GM12878 (cell line): ENCODE measurements around the gene ABCG2. TPM values are rescaled to one million over a fixed set of nuclear protein-coding genes. Genes with fewer than 3 reads are reported as not detected.

ENCODE experiments used
- ATAC-seq: fragments of 200-7000 bp; cut with Tn5 transposase; 3 replicates; pipeline ENCODE4 v1.9.1; 2020; ENCODE audit warnings: mild to moderate bottlenecking, moderate library complexity
- BruUV-seq: library from RNA; stranded (reverse); fragments of 400-500 nt; replicated peaks from 2 replicates; lab custom pipeline; 2021; lab: Mats Ljungman, UMichigan
- CTCF ChIA-PET: fragments of 300-600 bp; sonication (Branson Sonifier 250); formaldehyde crosslinking; extraction: SDS; loops from one replicate; lab custom pipeline; 2021; ENCODE audit warnings: inconsistent platforms; lab: Yijun Ruan, JAX
- POLR2A ChIA-PET: fragments of 350-600 bp; formaldehyde crosslinking; extraction: SDS; loops from one replicate; lab custom pipeline; 2021; ENCODE audit warnings: inconsistent platforms; lab: Charles Lee
- RAD21 ChIA-PET: fragments of 300-600 bp; sonication (Branson Sonifier 250); formaldehyde crosslinking; loops from one replicate; lab custom pipeline; 2023; ENCODE audit warnings: antibody characterized with exemption; ENCODE audit not compliant: unreplicated experiment; lab: Charles Lee
- SMC1A ChIA-PET: fragments of 300-600 bp; sonication (Branson Sonifier 250); formaldehyde crosslinking; loops from one replicate; lab custom pipeline; 2023; ENCODE audit not compliant: unreplicated experiment, uncharacterized antibody; lab: Charles Lee
- DNase-seq: peaks from one replicate; pipeline ENCODE4 v3.0.0-alpha.2; 2011; ENCODE audit warnings: low read depth, low spot score
- FAIRE-seq: peaks from 3 replicates; lab custom pipeline; 2011; peaks lifted over from hg19 to GRCh38; lab: Jason Lieb, UNC
- H2AFZ ChIP-seq: 2 replicates; pipeline ENCODE4 v1.6.0; 2011; ENCODE audit warnings: low read depth, low read length, control low read depth; ENCODE audit not compliant: control insufficient read depth
- H3K27ac ChIP-seq: 2 replicates; pipeline ENCODE4 v1.5.1; 2011; ENCODE audit warnings: control low read depth; ENCODE audit not compliant: control insufficient read depth, insufficient read depth
- H3K27me3 ChIP-seq, 2 experiments: replicated peaks in 1 of 2; 2 replicates each; pipeline versions ENCODE4 v1.6.0 to v1.6.1; 2011; ENCODE audit warnings: low read length in 1 of 2; ENCODE audit not compliant: control insufficient read depth in 2 of 2, insufficient read depth in 2 of 2
- H3K36me3 ChIP-seq, 2 experiments: 2 replicates each; pipeline ENCODE4 v1.5.1; 2011; ENCODE audit warnings: low read length in 1 of 2; ENCODE audit not compliant: control insufficient read depth in 2 of 2, insufficient read depth in 2 of 2
- H3K4me1 ChIP-seq: 2 replicates; pipeline ENCODE4 v1.6.1; 2011; ENCODE audit warnings: mild to moderate bottlenecking, low read length, moderate library complexity, mixed read lengths; ENCODE audit not compliant: control insufficient read depth, insufficient read depth
- H3K4me2 ChIP-seq: 2 replicates; pipeline ENCODE4 v1.6.0; 2011; ENCODE audit warnings: control low read depth; ENCODE audit not compliant: control insufficient read depth, insufficient read depth
- H3K4me3 ChIP-seq: fragments of 200-600 bp; sonication (generic); 2 replicates; pipeline ENCODE4 v1.5.1; 2016
- H3K79me2 ChIP-seq: 2 replicates; pipeline ENCODE4 v1.6.0; 2011; ENCODE audit warnings: low read length; ENCODE audit not compliant: control insufficient read depth, insufficient read depth
- H3K9ac ChIP-seq: 2 replicates; pipeline ENCODE4 v1.8.0; 2011; ENCODE audit warnings: low read length, control low read depth, mixed read lengths; ENCODE audit not compliant: control insufficient read depth, insufficient read depth
- H3K9me3 ChIP-seq: replicated peaks from 3 replicates; pipeline ENCODE4 v1.5.1; 2011; ENCODE audit warnings: mild to moderate bottlenecking, low read length; ENCODE audit not compliant: control insufficient read depth, insufficient read depth
- H4K20me1 ChIP-seq: 2 replicates; pipeline ENCODE4 v1.6.0; 2011; ENCODE audit not compliant: control insufficient read depth, insufficient read depth
- CEBPB ChIP-seq, 2 experiments: fragments of 150-350 bp in 1 of 2; IDR thresholded peaks; 2 replicates each; pipeline ENCODE4 v1.6.1; 2012 to 2014; ENCODE audit warnings: low read depth in 2 of 2, low read length in 2 of 2, borderline replicate concordance in 1 of 2, inconsistent platforms in 1 of 2
- HDAC2 ChIP-seq: fragments of 200-600 bp; sonication (generic); IDR thresholded peaks from 2 replicates; pipeline ENCODE4 v1.6.1; 2017
- IRF5 ChIP-seq: fragments of 450-650 bp; IDR thresholded peaks from 2 replicates; pipeline ENCODE4 v1.6.1; 2017; ENCODE audit warnings: borderline replicate concordance
- KDM1A ChIP-seq: fragments of 200-600 bp; sonication (generic); IDR thresholded peaks from 2 replicates; pipeline ENCODE4 v1.6.1; 2016; ENCODE audit warnings: borderline replicate concordance
- MYC ChIP-seq: IDR thresholded peaks from 2 replicates; pipeline ENCODE4 v1.6.1; 2011; ENCODE audit warnings: mild to moderate bottlenecking, low read length, moderate library complexity, inconsistent platforms; ENCODE audit not compliant: insufficient read depth, insufficient replicate concordance, insufficient read length, severe bottlenecking
- NRF1 ChIP-seq: conservative IDR thresholded peaks from 2 replicates; pipeline ENCODE4 v1.6.1; 2011; ENCODE audit warnings: mild to moderate bottlenecking, low read depth, low read length, improper control_type of control experiment
- SMARCA5 ChIP-seq: fragments of 450-650 bp; IDR thresholded peaks from 2 replicates; pipeline ENCODE4 v1.6.1; 2017; ENCODE audit warnings: mild to moderate bottlenecking
- SP1 ChIP-seq: IDR thresholded peaks from one replicate; pipeline ENCODE4 v1.6.1; 2011; ENCODE audit warnings: low read depth, low read length
- SREBF2 ChIP-seq: IDR thresholded peaks from 2 replicates; pipeline ENCODE4 v1.6.1; 2012; ENCODE audit warnings: mild to moderate bottlenecking, low read length
- ZBED1 ChIP-seq: IDR thresholded peaks from 2 replicates; pipeline ENCODE4 v1.6.1; 2016; ENCODE audit warnings: borderline replicate concordance
- ZNF217 ChIP-seq: fragments of 450-650 bp; IDR thresholded peaks from 2 replicates; pipeline ENCODE4 v1.6.1; 2017; ENCODE audit warnings: antibody characterized with exemption, mild to moderate bottlenecking
- ZNF687 ChIP-seq: fragments of 450-650 bp; IDR thresholded peaks from 2 replicates; pipeline ENCODE4 v1.6.1; 2017; ENCODE audit warnings: mild to moderate bottlenecking, moderate library complexity
- WGBS: methylation state at CpG from one replicate; pipeline ENCODE4 v1.1.6; 2016; ENCODE audit warnings: low lambda C conversion rate; ENCODE audit not compliant: insufficient replicate concordance, insufficient coverage; ENCODE audit errors: missing lambda C conversion rate; 5-methylcytosine and 5-hydroxymethylcytosine counted together
- in situ Hi-C: fragments of 300-500 bp; cut with MboI; formaldehyde crosslinking; loops from 9 replicates; pipeline ENCODE4 v1.14.3; 2018; ENCODE audit warnings: mixed read lengths
- intact Hi-C: fragments of 100-400 bp; cut with micrococcal nuclease; formaldehyde crosslinking; loops from one replicate; pipeline ENCODE4 v1.14.2; 2022; ENCODE audit not compliant: unreplicated experiment
- polyA plus RNA-seq, 11 experiments: library from polyadenylated mRNA; depleted of rRNA in 4 of 11; unstranded in 6 of 11; stranded (reverse) in 5 of 11; fragments of >200 nt; fragmentation: Nextera tagmentation in 4 of 11; fragmentation: Illumina TruSeq in 1 of 11; extraction: Ambion mirVana in 4 of 11; extraction: Trizol in 1 of 11; gene quantifications; 1 replicate in 1 of 11; 2 replicates in 10 of 11; pipeline versions ENCODE4 v1.2.1 to v1.2.3, GENCODE V29; 2011 to 2016; ENCODE audit warnings: inconsistent platforms in 2 of 11, missing spikeins in 2 of 11, low read depth in 1 of 11
- total RNA-seq, 4 experiments: library from RNA; depleted of rRNA in 3 of 4; stranded (reverse); fragments of >200 nt in 3 of 4; fragmentation: Illumina TruSeq in 1 of 4; extraction: Trizol in 1 of 4; gene quantifications; 2 replicates each; pipeline versions ENCODE4 v1.2.1 to v1.2.3, GENCODE V29; 2013 to 2021

The ABCG2 gene
- total and polyA plus RNA-seq, 10 of the 15 experiments (the other 5 are each of a cell fraction or from before 2014, with no cell fraction given), result 0.03 to 0.06 (median 0.04) TPM; not detected in 7

GRCh38 chr4:88189418-88189738 is 30.9 kb upstream of the ABCG2 start:
- ChIA-PET CTCF (no interaction called here), RAD21 (no interaction called here), POLR2A (no interaction called here), SMC1A (no interaction called here)
- no TSS peak for BruUV-seq
- no peaks in the 10 kb centered on the region for H3K36me3 ChIP-seq
- no peak overlapping the region for H2AFZ ChIP-seq
- ATAC-seq (no peak), DNase-seq (no peak), FAIRE-seq (no peak)
- intact Hi-C loops (no loop called here), in situ Hi-C loops (no loop called here)
- no peak overlapping the region for H3K9ac ChIP-seq
- H3K4me2 ChIP-seq, result no peak overlapping the region
- H3K27ac ChIP-seq, result no peak overlapping the region
- no peak for TF ChIP-seq HDAC2
- TF ChIP-seq SREBF2, result no peak
- no peaks in the 10 kb centered on the region for H3K9me3 ChIP-seq
- WGBS, result 0% methylated on average over 1 of the region's 1 CpG
- no peaks in the 10 kb centered on the region for H3K4me1 ChIP-seq
- H4K20me1 ChIP-seq, result no peaks in the 10 kb centered on the region
- H3K4me3 ChIP-seq, result no peak overlapping the region
- H3K79me2 ChIP-seq, result no peaks in the 10 kb centered on the region
- H3K27me3 ChIP-seq, result no peaks in the 10 kb centered on the region

- RAD21 ChIA-PET, result no interaction called here
- Histone ChIP-seq H3K27me3 (no peaks in the 10 kb centered on the region), H3K36me3 (no peaks in the 10 kb centered on the region), H3K4me1 (no peaks in the 10 kb centered on the region), H4K20me1 (no peaks in the 10 kb centered on the region), H3K27ac (no peak overlapping the region), H2AFZ (no peak overlapping the region), H3K9ac (no peak overlapping the region), H3K4me2 (no peak overlapping the region), H3K4me3 (no peak overlapping the region), H3K9me3 (no peaks in the 10 kb centered on the region), H3K79me2 (no peaks in the 10 kb centered on the region)
- no TSS peak for BruUV-seq
- SMC1A ChIA-PET, result no interaction called here
- WGBS, result 59% methylated on average over 6 of the region's 6 CpGs
- intact Hi-C loops (no loop called here), in situ Hi-C loops (no loop called here)
- TF ChIP-seq ZBED1 (no peak), KDM1A (no peak), SP1 (no peak), ZNF217 (no peak), SMARCA5 (no peak), ZNF687 (no peak), IRF5 (no peak), MYC (no peak), NRF1 (no peak), CEBPB (IDR thresholded peaks at IDR 0.05; ENCODE audit: borderline replicate concordance in 1 of 2, low read depth in 2 of 2, low read length in 2 of 2) (no peak)
- POLR2A ChIA-PET, result no interaction called here
- CTCF ChIA-PET, result no interaction called here
- no peak for FAIRE-seq
- no peak for ATAC-seq
- DNase-seq, result no peak
Observed at GRCh38 chr4:88188738-88189417, 30.4 kb upstream of the ABCG2 start.
